ENCODE measurements around the gene STK11IP.

The STK11IP gene

GRCh38 chr2:219562049-219563020 is 35.3 kb upstream of the STK11IP start:
- no peak for DNase-seq

DNA sequence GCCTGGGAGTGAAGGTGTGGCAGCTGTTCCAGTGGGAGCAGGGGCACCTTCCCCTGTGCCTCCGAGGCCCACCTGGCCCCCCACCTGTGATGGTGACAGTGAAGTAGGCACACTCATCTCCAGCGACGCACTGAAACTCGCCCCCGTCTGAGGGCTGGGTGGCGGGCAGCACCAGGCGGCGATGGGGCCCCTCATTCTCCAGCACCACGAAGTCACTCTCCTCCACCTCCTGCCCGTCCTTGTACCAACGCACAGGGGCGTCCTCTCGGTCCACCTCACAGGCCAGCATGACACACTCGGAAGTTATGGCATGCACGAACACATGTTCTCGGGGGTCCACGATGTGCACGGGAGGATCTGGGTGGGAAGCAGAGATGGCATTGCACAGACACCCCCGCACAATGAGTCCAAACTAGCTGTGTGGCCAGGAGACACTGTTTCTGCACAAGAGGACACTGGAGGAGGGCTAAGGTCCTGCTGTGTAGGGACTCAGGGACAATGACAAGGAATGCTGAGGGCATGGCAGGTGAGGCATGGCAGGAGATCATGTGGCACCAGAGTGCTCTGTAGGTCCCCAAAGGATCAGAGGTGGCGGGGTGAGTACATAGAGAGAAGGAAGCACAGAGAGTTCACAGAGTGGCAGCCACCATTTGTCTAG is 34.3 kb upstream of the STK11IP start:
- no peak for DNase-seq

DNA sequence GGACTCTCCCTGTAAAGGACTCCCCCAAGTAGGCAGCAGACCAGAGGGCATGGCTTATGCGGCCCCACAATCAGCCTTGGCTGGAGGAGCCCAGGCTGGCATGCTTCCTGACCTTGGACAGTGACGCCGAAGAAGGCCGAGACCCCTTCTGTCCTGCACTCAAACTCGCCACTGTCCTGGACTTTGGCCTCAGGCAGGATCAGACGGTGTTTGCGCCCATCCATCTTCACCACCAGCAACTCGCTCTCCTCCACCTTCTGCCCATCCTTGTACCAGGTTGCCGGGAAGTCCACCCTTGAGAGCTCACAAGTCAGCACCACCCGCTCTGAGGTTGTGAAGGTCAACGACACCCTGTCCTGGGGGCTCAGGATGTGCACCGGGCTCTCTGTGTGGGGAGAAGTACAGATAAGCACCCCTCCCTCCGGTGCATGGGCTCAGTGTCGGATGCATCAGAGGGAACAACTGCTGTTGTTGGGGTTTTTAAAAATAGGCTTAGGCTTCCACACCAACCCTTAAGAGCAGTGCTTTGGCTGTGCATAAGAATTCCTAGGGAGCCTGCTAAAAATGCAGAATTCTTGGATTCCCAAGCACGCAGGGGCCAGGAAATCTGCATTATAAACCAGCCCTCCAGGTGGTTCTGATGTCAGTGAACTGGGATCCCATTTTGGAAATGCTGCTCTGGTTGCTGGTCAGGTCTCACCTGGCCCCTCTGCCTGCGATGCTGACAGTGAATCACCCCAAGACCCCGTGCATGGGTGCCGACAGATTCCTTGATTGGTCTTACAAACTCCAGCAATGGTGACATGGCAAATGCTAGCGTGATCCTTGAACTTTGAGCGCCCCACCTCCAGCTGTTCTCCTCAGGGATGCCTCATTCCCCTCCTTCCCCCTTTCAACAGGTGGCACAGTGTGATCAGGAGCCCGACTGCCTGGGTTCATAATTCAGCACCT is 32.3 kb upstream of the STK11IP start:
- DNase-seq, result no peak

DNA sequence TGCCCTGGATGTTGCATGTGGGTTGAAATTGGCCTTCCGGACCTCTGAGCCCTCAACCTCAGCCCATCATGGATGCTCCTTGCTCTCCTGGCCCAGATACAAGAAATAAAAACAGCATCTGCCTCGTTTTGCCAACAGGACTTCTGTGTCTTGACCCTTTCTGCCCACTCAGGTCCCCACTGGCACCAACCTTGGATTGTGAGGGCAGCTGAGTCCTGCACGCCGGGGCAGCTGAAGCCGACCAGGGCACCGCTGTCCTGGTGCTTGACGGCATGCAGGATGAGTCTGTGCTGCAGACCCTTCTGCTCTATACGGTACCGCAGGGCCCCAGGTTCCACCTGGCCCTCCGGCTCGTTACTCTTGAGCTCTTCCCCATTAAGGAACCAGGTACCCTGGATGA is 31.0 kb upstream of the STK11IP start:
- DNase-seq, result no peak

DNA sequence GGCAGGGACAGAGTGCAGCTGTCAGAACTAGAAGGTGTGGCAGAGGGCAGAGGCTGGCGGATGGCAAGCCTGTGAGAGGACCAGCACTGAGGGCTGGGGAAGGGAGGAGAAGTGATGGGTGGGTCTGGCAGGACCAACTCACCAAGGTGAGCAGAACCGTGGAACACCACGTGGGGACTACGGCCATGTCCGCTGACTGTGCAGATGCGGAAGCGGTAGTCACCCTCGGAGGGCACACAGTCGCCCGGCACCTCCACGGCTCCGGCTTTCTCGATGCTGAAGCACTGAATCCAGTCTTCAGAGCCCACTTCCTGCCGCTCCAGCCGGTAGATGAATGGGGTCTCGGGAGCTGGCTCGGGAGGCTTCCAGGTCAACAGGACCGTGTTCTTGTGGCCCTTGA is 30.5 kb upstream of the STK11IP start:
- DNase-seq, result no peak

DNA sequence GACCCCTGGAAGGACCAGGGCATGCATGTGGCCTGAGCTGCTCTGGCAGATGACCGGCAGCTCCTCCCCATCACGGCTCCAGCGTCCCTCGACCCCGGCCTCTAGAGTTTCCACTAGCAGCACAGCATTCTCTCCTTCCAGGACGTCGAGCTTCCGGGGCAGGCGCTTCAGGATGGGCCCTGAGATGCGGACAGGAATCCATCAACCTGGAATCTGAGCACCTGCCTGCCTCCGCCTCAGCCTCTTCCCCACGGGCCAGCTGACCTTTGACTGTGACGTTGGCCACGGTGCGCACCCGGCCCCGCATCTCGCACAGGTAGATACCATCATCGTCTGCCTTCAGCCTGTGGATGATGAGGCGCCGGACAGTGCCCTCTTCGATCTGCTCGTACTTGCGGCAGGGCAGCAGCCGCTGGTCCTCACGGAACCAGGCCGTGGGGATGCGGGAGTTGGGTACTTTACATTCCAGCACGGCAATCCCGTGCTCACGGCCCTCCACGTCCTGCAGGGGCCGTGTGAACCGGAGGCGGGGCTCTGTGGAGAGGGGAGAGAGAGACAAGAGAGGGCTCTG is 29.8 kb upstream of the STK11IP start:
- DNase-seq, result no peak

DNA sequence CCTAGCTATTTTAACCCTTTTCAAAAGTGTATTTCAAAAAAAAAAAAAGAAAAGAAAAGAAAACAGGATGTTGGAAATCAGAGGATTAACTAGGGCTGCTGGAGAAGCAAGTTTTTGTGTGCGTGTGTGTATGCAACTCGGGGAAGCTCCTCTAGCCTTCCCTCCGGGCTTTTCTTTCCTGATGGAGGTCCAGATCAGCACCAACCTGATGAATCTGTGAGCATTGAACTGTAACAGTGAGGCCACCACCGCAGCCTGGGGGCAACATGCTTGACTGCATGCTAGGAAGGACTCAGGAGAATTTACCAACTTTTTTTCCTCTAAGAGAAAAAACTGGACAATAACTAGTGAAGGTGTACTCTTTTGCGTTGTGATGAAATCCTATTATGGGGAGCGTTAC is 28.6 kb upstream of the STK11IP start:
- no peak for DNase-seq

- no peak for DNase-seq
Observed at GRCh38 chr2:219569635-219570034, 28.0 kb upstream of the STK11IP start.

DNA sequence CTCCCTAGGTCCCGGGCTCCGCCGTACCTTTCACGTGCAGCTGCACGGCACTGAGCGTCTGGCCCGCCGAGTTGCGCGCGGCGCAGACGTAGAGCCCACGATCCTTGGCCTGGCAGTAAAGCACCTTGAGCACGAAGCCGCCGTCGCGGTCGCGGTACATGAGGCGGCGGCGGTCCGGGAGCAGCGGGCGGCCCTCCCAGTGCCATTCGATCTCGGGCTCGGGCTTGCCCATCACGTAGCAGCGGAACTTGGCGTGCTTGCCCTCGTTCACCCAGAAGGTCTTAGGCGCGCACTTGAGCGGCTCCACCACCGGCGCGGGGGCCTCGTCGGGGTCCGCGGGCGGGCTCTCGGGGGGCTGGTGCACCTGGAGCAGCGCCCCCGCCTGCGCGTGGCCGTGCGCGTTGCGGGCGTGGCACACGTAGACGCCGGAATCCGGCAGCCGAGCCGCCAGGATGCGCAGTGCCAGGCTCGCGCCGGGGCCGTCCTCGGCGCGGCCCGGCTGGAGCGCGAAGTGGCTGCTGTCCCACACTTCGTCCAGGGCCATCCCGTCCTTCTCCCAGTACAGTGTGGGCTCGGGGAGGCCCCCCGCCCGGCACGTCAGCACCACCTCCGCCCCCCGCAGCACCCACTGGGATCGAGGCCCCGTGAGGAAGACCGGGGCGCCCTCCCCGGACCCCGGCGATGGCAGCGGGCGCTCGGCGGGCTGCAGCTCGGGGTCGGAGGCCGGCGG is 27.3 kb upstream of the STK11IP start:
- DNase-seq, result no peak

DNA sequence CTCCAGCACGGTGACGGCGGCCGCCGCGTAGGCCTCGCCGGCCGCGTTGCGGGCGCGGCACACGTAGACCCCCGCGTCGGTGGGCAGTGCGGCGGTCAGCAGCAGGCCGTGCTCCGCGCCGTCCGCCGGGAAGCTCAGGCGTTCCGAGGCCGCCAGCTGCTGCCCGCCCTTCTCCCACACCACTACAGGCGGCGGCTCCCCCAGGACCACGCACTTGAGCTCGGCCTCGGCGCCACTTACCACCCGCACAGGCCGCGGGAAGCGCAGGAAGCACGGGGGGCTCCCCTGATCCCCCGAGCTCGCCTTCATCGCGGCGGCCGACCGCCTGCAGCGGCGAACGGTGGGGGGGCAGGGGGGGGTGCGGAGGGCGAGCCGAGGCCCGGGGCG is 26.7 kb upstream of the STK11IP start:
- no peak for DNase-seq

DNA sequence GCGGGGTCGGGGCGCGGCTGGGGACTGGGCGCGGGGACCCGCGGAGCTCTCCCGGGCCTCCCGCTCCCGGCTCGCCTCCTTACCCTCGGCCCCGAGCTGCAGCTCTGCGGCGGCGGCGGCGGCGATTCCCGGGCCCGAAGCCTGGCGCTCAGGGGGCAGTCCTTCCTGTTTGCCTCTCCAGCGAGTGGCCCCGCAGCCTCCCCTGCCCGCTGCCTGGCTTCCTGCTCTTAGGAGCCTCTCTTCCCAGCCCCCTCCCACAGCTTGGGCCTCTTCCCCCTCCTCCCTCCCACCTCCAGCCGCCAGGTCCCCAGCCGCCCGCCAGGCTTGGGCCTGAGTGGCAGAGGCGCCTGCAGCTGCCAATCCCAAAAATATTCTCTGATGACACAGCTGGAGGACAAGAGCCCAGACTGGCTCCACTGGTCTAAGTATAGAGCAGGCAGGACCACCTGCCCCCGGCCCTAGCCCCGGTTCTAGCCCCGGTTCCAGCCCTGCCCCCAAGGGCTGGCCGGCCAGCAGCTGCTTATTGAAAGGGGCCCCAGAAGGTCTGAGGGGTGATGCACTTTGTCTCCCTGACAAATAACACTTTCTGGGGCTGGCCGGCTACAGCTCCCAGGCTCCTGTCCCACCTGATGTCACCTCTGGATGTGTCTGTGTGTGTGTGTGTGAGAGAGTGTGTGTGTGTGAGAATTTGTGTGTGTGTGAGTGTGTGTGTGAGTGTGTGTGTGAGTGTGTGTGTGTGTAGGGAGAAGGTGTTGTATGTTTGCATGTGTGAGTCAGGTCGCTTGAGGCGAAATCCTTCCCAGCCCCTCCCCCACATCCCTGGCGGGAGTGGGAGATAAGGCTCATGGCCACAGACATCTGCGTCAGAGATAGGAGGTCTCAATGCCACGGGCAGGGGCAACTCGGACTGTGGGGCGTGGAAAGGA is 26.1 kb upstream of the STK11IP start, which contains the start of gene OBSL1:
Gene OBSL1, minus strand, starts transcription at position 229 of the 926 bp plus-strand sequence. CDS start 307 bp downstream, outside the sequence.
- peak; percentile 75 for DNase-seq

GRCh38 chr2:219572237-219573001 is 25.2 kb upstream of the STK11IP start, which contains the start of gene INHA:
INHA (plus strand) TSS chr2:219572310; CDS start chr2:219572375, 65 bp downstream.
- DNase-seq, result no peak

DNA sequence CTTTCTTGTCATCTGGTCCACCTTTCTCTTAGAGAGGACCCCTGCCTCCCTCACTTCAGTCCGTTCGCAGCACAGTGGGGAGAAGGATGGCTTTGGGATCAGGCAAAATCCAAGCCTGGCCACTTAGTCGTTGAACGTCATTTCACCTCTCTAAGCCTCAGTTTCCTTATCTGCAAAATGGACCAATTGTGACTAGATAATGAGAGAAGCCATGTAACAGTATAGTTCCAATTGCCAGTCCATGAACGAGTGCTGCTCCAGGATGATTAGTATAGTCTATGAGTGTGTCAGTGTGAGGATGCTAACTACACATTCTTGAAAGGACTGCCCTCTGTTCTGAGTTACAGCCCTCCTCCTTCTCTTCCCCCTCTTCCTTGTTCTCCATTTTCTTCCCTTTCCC is 24.5 kb upstream of the STK11IP start:
- no peak for DNase-seq

DNA sequence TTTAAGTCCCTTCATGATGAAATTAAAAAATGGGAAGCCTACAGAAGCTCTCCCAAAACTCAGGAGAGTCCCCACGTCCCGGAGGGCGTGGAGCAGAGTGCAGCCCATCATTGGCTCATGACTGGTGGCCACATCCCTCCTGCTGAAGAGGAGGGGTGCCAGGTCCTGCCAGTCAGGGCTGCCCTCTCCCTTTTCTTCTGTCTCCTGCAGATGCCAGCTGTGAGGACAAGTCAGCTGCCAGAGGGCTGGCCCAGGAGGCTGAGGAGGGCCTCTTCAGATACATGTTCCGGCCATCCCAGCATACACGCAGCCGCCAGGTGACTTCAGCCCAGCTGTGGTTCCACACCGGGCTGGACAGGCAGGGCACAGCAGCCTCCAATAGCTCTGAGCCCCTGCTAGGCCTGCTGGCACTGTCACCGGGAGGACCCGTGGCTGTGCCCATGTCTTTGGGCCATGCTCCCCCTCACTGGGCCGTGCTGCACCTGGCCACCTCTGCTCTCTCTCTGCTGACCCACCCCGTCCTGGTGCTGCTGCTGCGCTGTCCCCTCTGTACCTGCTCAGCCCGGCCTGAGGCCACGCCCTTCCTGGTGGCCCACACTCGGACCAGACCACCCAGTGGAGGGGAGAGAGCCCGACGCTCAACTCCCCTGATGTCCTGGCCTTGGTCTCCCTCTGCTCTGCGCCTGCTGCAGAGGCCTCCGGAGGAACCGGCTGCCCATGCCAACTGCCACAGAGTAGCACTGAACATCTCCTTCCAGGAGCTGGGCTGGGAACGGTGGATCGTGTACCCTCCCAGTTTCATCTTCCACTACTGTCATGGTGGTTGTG is 23.0 kb upstream of the STK11IP start:
- no peak for DNase-seq

DNA sequence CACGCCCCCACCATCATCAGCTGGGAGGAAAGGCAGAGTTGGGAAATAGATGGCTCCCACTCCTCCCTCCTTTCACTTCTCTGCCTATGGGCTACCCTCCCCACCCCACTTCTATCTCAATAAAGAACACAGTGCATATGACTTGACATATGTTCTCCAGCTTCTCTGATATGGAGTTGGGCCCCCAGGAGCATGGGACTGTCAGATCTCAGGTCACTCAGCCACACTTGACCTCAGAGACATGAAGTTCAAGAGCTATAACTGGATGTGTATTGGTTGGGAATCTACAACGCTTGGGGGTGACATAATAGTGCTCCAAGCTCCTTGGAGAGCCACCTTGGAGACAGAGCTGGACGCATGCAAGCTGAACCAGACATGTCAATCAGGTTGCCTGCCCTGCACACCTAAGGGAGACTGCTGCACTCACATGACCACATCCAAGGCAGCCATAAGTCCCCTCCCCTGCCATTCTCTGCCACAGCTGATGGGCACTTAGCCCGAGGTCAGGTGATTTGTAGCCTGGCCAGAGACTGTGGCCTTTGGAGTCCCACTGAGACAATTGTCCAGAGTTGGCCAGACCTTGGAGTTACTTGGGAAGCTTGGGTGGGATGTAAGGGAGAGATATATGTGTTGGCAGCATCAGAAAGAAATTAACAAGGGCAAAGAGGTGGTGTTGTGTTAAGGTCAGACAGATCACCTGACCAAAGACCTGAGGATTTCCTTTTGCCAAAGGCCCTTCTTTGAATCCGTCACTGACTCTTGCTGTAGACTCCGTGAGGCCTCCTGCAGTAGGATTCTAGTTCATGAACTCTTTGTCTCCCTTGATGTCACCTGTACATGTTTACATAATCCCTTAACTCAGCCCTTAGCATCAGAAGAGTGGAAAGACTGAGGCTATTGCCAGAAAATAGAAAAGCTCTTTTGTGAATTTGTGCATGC is 21.8 kb upstream of the STK11IP start:
- no peak for DNase-seq

- DNase-seq, result no peak
Observed at GRCh38 chr2:219576505-219577388, 20.9 kb upstream of the STK11IP start.

All from hematopoietic multipotent progenitor cell treated with erythropoietin and hydrocortisone succinate and interleukin-3 and kit ligand, for 8 days (in vitro differentiated cells).